Thyroid gland (tissue), 4 donors: ENCODE results near the gene ZGPAT.

ENCODE experiments used
- POLR2A ChIP-seq, 2 donors: fragments of 450-650 bp; IDR thresholded peaks; one replicate each; pipeline ENCODE4 v1.6.1; 2017; ENCODE audit warnings: antibody characterized with exemption in 2 of 2, mild to moderate bottlenecking in 2 of 2, moderate library complexity in 1 of 2
- TF ChIP-seq, protein P1 (sequence below), 6 experiments: fragments of 200-600 bp in 3 of 6; fragments of 450-650 bp in 3 of 6; sonication (generic) in 3 of 6; IDR thresholded peaks; one replicate each; pipeline ENCODE4 v1.5.1; 2016 to 2019; ENCODE audit warnings: antibody characterized with exemption in 6 of 6, mild to moderate bottlenecking in 2 of 6, inconsistent platforms in 1 of 6, moderate library complexity in 1 of 6

DNA sequence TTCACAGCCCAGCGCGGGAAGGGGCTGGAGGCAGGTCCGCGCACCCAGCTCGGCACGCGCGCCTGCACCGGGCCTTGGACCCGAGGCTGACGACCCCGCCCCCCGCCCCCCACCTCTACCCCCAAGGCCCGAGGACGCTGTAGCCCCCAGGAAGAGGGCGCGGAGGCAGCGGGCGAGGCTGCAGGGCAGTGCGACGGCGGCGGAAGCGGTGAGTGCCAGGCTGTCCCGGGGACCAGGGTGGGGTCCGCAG lies 29.8 kb downstream of the ZGPAT start:
- TF ChIP-seq, protein P1, sequence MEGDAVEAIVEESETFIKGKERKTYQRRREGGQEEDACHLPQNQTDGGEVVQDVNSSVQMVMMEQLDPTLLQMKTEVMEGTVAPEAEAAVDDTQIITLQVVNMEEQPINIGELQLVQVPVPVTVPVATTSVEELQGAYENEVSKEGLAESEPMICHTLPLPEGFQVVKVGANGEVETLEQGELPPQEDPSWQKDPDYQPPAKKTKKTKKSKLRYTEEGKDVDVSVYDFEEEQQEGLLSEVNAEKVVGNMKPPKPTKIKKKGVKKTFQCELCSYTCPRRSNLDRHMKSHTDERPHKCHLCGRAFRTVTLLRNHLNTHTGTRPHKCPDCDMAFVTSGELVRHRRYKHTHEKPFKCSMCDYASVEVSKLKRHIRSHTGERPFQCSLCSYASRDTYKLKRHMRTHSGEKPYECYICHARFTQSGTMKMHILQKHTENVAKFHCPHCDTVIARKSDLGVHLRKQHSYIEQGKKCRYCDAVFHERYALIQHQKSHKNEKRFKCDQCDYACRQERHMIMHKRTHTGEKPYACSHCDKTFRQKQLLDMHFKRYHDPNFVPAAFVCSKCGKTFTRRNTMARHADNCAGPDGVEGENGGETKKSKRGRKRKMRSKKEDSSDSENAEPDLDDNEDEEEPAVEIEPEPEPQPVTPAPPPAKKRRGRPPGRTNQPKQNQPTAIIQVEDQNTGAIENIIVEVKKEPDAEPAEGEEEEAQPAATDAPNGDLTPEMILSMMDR (IDR thresholded peaks at IDR 0.05) = no peak
- no peak for TF ChIP-seq POLR2A (IDR thresholded peaks at IDR 0.05)
